Measurements from ENCODE around the gene TXNDC11. TPM values are rescaled to one million over a fixed set of nuclear protein-coding genes. Genes with fewer than 3 reads are reported as not detected.

The TXNDC11 gene
- polyA plus RNA-seq, 3 donors, result 29.7 to 47.3 (median 35.5) TPM

DNA sequence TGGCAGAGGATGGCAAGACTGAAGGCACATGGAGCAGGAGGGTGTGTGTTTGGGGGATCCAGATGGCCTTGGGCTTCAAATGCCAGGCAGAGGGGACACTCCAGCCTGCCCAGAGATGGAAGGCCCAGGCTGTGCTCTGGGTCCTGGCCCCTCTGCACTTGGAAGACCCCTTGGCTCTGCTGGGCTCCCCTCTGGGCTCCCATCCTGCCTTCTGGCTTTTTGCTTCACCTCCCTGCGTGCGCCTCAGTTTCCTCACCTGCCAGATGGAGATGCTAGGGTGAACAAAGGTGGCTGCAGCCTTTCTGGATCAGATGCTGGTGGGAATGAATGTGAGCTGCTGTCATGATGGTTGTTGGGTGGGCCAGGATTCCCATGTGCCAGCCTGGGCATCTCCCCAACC, 71.4 kb downstream of the TXNDC11 start:
- H3K27ac ChIP-seq (ENCODE audit: low read depth, low read length), result no peak overlapping the region
- WGBS, 3 donors, result 93 to 97% (median 96%) methylated on average over 2 of the region's 2 CpGs

DNA sequence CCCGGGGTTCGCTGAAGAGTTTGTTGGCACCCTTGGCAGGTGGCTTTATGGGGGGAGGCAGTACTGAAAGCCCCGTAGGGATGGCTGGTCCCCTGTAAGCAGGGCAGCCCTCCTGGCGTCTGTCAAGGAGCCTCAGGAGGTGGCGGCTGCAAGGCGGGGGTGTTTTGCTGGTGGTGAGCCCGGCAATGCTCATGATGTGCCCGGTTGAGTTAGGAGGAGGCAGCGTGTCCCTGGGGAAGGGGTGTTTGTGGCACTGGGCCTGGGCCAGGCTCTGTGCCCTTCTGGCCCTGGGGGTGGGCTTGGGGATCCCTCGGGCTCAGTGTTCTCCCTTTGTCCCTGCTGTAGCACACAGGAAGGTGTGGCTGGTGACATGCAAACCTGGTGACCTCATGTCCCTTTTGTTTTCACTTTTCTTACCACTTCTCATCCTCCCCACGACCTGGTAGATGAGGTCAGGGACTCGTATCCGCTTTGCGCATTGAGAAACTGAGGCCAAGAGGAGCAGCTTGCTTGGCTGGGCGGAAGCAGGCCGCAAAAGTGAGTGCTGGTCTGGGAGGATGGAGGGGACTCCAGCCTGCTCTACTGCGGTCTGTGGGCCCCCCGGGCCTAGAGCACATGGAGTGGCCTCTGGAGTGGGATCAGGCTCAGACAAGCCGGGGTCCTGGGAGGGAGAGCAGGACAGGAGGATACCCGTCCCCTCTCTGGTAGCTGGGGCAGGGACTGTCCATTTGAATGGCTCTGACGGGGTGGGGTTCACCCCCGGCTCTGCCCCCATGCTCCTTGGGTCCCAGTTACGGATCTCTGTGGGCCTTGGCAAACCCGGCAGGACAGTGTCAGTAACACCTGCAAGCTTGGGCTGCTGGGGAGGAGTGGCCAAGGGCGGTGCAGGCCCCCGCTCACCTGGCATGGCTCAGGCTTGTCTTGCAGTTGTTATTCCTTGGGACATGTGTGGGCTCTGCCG, 72.2 kb downstream of the TXNDC11 start:
- H3K27ac ChIP-seq (ENCODE audit: low read depth, low read length), result no peak overlapping the region
- WGBS, 3 donors, result 67 to 77% (median 68%) methylated on average over 27 of the region's 27 CpGs

GRCh38 chr16:11669380-11670146, 73.1 kb downstream of the TXNDC11 start:
- no peak overlapping the region for H3K27ac ChIP-seq (ENCODE audit: low read depth, low read length)
- 20 to 35% (median 25%) methylated on average over 22 of the region's 22 CpGs for WGBS, 3 donors

DNA sequence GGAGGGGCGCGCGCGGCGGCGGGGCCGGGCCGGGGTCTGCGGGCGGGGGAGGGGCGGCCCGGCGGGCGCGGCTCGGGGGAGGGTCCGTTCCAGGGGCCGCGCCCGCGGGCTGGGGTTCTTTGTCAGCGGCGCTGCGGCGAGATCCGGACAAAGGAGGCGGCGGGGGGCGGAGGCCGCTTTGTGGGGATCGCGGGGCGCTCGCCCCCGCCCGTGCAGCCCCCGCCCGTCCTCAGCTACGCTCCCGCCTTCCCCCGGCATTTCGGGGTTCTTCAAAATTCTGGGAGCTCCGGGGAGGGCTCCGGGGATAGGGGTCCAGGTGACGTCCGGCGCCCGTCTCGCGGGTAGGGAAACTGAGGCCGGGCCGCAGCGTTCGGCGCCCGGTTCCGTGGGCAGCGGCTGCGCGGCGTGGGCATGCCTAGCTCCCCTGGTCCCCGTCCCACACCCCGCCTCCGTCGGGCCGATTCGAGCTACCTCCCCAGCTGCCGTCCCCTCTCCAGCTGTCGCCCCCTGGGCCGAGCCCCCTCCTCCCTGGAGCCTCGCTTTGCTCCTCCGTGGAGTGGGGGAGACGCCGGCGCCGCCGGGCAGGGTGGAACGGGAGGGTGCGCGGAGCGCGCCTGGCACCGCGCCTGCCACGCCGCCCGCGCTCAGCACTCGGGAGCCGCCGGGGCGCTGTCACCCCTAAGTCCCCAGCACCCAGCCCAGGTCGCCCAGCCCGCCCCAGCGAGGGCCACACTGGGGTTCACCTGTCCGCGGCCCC, 73.9 kb downstream of the TXNDC11 start:
- H3K27ac ChIP-seq (ENCODE audit: low read depth, low read length), result no peak overlapping the region
- WGBS, 3 donors, result 1% methylated on average over 44 to 87 of the region's 97 CpGs

- H3K27ac ChIP-seq (ENCODE audit: low read depth, low read length), result no peak within 1 kb of the TSS
- WGBS, 3 donors, result 7 to 8% (median 7%) methylated on average over 49 to 74 of the region's 93 CpGs
Observed at GRCh38 chr16:11667824-11668622, 74.6 kb downstream of the TXNDC11 start, which contains the start of gene SNN. SNN (plus strand) TSS chr16:11668455; CDS start chr16:11676060, 7,605 bp downstream.

DNA sequence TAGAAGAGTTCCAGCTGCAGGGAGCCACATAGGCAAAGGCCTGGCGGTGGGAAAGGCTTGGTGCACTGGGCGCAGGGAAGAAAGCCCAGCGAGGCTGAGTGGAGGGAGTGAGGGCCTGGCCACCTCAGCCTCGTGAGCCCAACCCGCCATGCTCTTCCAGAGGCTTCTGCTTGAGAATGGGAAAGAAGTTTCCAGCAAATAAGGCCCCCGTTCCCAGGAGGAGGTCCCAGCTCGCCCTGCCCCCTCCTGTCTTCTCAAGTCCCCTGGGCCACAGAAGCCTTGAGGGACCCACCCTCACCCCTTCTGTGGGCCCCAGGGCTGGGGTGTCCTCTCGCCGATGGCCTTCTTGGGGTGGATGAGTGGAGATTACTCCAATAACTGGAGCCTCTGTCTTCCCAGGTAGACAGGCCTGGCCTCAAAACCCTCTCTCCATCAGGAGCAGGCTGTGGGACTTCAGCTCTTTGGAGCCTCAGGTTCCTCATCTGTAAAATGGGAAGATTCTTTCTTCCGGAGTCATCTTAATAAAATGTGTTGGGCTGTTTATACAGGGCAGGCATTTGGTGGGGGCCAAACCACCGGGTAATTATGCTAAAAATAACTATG, 75.3 kb downstream of the TXNDC11 start:
- no peak overlapping the region for H3K27ac ChIP-seq (ENCODE audit: low read depth, low read length)
- WGBS, 3 donors, result 86 to 90% (median 87%) methylated on average over 11 of the region's 11 CpGs

DNA sequence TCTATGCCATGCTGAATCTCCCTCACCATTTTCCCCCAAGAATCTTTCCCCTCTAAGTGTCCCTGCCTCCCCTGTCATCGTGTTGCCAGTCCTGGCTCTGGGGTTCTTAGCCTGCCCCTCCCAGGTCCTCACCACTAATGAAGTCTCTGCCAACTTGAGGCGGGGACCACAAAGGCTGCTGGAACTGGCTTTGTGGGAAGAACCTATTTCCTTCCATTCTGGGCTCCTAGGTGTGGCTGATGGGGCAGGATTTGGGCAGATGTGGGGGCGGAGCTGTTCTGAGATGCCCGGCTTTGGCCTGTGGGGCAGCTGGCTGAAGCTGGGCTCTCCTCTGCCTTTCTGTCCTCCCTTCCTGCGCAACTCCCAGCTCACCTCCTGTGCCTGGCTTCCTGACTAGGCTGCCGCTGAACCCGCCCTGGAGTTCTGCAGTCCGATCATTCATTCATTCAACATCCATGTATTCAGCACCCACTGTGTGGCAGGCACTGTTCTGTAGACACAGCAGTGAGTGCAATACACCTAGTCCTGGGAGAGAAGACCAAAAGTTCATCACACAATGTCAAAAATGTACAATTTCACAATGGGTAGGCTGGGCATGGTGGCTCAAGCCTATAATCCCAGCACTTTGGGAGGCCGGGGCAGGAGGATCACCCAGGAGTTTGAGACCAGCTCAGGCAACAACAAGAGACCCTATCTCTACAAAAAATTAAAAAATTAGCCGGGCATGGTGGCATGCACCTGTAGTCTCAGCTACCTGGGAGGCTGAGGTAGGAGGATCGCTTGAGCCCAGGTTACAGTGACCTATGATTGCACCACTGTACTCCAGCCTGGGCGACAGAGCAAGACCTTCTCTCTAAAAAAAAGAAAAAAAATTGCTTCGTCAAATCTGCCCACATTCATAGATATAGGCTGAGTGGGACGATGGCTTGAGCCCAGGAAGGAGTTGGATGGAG, 76.3 kb downstream of the TXNDC11 start:
- 73 to 83% (median 78%) methylated on average over 14 of the region's 14 CpGs for WGBS, 3 donors
- no peak overlapping the region for H3K27ac ChIP-seq (ENCODE audit: low read depth, low read length)

DNA sequence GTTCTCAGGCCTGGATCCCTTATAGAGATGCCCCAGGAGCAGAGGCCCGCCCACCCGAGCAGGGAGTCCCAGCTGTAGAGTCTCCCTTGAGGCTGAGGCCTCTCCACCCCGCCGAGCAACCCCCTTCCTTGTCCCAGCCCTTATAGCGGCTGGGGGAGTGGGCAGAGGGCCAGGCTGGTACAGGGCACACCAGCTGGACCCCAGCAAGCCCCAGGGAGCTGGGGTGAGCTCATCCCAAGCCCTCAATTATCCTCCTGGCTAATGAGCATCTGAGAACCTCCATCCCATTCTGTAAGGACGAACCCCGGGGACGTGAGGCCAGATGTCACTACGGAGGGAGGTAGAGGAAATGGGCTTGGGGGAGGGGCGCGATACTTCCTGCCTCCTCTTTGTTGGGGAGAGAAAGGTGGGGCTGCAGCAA, 77.6 kb downstream of the TXNDC11 start:
- no peak overlapping the region for H3K27ac ChIP-seq (ENCODE audit: low read depth, low read length)
- 38 to 52% (median 40%) methylated on average over 10 to 11 of the region's 11 CpGs for WGBS, 3 donors

DNA sequence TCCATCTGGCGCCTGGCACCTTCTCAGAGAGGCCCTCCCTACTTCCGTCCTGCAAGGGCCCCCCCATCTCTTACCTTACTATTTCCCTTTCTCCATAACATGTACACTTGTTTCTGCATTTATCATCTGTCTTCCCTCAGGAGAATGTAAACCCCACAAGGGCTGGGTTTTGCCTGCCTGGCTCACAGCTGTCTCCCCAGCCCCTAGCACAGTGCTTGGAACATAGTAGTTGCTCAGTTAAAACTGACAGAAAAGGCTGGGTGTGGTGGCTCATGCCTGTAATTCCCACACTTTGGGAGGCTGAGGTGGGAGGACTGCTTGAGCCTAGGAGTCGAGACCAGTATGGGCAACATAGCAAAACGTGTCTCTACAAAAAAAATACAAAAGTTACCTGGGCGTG, 80.1 kb downstream of the TXNDC11 start:
- no peak overlapping the region for H3K27ac ChIP-seq (ENCODE audit: low read depth, low read length)
- WGBS, 3 donors, result 85 to 92% (median 90%) methylated on average over 5 of the region's 5 CpGs

GRCh38 chr16:11660565-11660964, 82.1 kb downstream of the TXNDC11 start:
- 83 to 94% (median 88%) methylated on average over 11 to 12 of the region's 12 CpGs for WGBS, 3 donors
- no peak overlapping the region for H3K27ac ChIP-seq (ENCODE audit: low read depth, low read length)

DNA sequence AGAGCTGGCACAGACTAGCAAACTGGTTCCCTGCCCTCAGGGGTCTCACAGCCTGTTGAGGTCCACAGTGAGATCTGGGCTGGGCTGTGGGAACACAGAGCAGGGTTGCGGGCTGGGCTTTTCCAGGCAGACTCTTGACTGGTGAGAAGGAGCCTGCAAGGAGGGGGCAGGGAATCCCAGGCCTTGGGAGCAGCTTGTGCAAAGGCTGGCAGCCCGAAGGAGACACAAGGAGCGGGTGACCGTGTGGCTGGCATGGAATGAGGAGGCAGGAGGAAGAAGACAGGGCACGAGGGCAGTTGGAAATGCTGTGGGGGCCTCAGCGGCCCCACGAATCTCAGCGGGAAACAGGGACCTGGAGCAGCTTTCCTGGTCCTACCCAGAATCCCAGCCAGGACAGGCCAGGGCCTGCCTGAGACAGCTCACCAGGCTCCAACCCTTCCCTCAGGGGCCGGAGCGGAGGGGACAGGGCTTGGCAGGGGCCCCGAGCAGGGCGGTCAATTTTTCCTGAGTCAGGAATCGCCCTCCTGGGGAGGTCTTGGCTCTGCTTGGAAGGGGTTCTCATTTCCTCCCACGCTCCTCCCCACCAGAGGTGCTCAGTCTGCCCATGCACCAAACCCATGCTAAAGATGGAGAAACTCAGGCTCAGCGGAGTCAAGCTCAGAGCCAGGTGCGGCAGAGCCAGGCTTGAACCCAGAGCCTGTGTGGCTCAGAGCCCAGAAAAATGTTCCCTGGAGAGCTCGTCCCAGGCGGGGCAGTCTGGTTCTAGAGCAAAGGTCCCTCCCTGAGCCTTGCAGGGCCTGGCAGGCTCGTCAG, 83.6 kb downstream of the TXNDC11 start:
- no peak overlapping the region for H3K27ac ChIP-seq (ENCODE audit: low read depth, low read length)
- 47 to 75% (median 68%) methylated on average over 19 of the region's 19 CpGs for WGBS, 3 donors

DNA sequence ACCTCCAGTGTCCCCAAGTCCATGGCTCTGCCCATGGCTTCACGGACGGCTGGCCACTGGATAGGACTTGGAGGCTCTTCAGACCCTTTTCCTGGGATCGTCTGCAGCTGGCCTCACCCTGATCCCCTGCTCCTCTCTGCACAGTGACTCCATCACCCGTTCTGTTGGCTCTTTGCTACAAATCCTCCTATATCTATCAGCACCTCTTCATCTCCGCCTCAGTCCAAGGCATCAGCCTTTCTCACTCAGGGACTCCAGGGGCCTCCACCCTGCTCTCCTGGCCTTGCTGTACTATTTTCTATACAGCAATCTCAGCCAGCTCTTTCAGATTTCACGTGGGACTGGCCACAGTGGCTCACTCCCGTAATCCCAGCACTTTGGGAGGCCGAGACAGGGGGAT, 85.1 kb downstream of the TXNDC11 start:
- WGBS, 3 donors, result 88 to 93% (median 89%) methylated on average over 8 of the region's 8 CpGs

GRCh38 chr16:11655655-11656054, 87.0 kb downstream of the TXNDC11 start:
- 85 to 93% (median 92%) methylated on average over 7 of the region's 7 CpGs for WGBS, 3 donors
- H3K27ac ChIP-seq (ENCODE audit: low read depth, low read length), result no peak overlapping the region

More for the DNA sequence above, 85.1 kb downstream of the TXNDC11 start:
- H3K27ac ChIP-seq (ENCODE audit: low read depth, low read length), result no peak overlapping the region

DNA sequence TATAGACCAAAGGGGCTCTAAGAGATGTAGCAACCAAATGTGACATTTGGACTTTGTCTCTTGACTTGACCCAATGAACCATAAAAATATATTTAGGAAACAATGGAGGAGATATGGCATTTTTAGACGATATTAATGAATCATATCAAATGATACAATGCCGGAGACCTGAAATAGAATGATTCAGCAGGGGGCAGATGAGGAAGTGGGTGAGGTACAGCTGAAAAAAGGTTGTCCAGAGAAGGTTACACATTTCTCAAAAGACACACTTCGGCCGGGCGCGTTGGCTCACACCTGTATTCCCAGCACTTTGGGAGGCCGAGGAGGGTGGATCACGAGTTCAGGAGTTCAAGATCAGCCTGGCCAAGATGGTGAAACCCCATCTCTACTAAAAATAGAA, 90.9 kb downstream of the TXNDC11 start:
- H3K27ac ChIP-seq (ENCODE audit: low read depth, low read length), result no peak overlapping the region
- WGBS, 3 donors, result 68 to 81% (median 72%) methylated on average over 8 of the region's 8 CpGs
